SW480 (cell line): Measurements from ENCODE around the gene PPP1R16B.

Source experiments
- DNase-seq: peaks from one replicate; pipeline ENCODE4 v3.0.0-alpha.2; 2016; ENCODE audit warnings: low spot score

Gene PPP1R16B

GRCh38 chr20:38827770-38828281 is 22.3 kb downstream of the PPP1R16B start:
- no peak for DNase-seq

- DNase-seq, result no peak
Measured at GRCh38 chr20:38828514-38829295, 23.2 kb downstream of the PPP1R16B start.

GRCh38 chr20:38829296-38829875 is 23.9 kb downstream of the PPP1R16B start:
- no peak for DNase-seq

- DNase-seq, result no peak
Measured at GRCh38 chr20:38830356-38830755, 24.9 kb downstream of the PPP1R16B start.

GRCh38 chr20:38831049-38831691 is 25.7 kb downstream of the PPP1R16B start:
- DNase-seq, result no peak

GRCh38 chr20:38831995-38832620 is 26.6 kb downstream of the PPP1R16B start:
- DNase-seq, result no peak

- no peak for DNase-seq
Measured at GRCh38 chr20:38833154-38833856, 27.8 kb downstream of the PPP1R16B start.

GRCh38 chr20:38833857-38834164 is 28.3 kb downstream of the PPP1R16B start:
- no peak for DNase-seq

GRCh38 chr20:38834868-38835267 is 29.4 kb downstream of the PPP1R16B start:
- no peak for DNase-seq

- no peak for DNase-seq
Measured at GRCh38 chr20:38835792-38836191, 30.3 kb downstream of the PPP1R16B start.

- no peak for DNase-seq
Measured at GRCh38 chr20:38836991-38837390, 31.5 kb downstream of the PPP1R16B start.

- DNase-seq, result no peak
Measured at GRCh38 chr20:38838326-38838725, 32.8 kb downstream of the PPP1R16B start.

GRCh38 chr20:38839563-38839962 is 34.1 kb downstream of the PPP1R16B start:
- no peak for DNase-seq

- no peak for DNase-seq
Measured at GRCh38 chr20:38840053-38840893, 34.8 kb downstream of the PPP1R16B start.

- DNase-seq, result no peak
Measured at GRCh38 chr20:38840894-38841470, 35.5 kb downstream of the PPP1R16B start.

GRCh38 chr20:38841570-38841969 is 36.1 kb downstream of the PPP1R16B start:
- no peak for DNase-seq

GRCh38 chr20:38842026-38842425 is 36.5 kb downstream of the PPP1R16B start:
- no peak for DNase-seq

- DNase-seq, result no peak
Measured at GRCh38 chr20:38842558-38842981, 37.1 kb downstream of the PPP1R16B start.

GRCh38 chr20:38843346-38843745 is 37.8 kb downstream of the PPP1R16B start:
- DNase-seq, result no peak

- no peak for DNase-seq
Measured at GRCh38 chr20:38844963-38845362, 39.5 kb downstream of the PPP1R16B start.

- no peak for DNase-seq
Measured at GRCh38 chr20:38847840-38848239, 42.3 kb downstream of the PPP1R16B start.
